ENCODE measurements around the gene MBIP. TPM values are rescaled to one million over a fixed set of nuclear protein-coding genes. Genes with fewer than 3 reads are reported as not detected.

MBIP gene
- total RNA-seq, 4 donors from 2014 or later = 18.7 to 33.4 (median 28.9) TPM

DNA sequence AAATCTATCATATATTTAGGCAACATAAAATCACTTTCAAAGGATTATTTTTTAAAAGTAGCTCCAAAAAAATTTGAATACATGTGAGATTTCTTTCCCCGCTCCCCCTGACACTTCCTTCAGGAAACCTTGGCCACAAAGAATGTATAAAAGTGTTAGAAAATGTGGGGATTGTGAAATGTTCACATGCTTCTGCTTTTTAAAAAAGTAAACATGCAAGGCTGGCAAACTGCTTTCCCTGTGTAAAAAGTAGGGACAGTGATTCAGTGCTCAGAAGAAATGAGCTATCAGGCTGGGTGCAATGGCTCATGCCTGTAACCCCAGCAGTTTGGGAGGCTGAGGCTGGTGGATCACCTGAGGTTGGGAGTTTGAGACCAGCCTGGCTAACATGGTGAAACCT lies 26.6 kb downstream of the MBIP start:
- H3K27ac ChIP-seq = no peak overlapping the region

DNA sequence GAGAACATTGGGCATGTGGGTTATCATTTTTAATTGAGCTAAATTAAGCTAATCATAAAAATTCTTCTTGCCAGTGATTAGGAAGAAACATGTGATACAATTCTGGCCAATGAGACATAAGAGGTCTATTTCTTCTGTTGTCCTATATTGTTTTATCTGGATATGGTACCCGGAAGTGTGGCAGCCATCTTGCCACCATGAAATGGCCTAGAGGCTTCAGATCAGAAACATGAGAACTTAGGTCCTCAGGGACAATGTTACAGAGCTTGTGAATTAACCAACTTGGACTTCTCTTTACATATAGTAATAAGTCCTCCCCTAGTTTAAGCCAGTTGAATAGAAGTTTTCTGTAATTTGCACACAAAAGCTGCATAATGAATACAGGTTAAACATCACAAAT lies 30.5 kb downstream of the MBIP start:
- Histone ChIP-seq H3K4me3 (no peak overlapping the region), H3K27ac (no peak overlapping the region), H3K4me1 (no peaks in the 10 kb centered on the region), H3K9me3 (no peaks in the 10 kb centered on the region), H3K36me3 (no peaks in the 10 kb centered on the region), H3K27me3 (no peaks in the 10 kb centered on the region)
- intact Hi-C loops (cut with DNase I; ENCODE audit: low total_unique reads) = no loop called here
- DNase-seq = no peak
- TF ChIP-seq POLR2A (IDR thresholded peaks at IDR 0.05) (no peak), CTCF (IDR thresholded peaks at IDR 0.05) (no peak)

More for the DNA sequence above, 26.6 kb downstream of the MBIP start:
- H3K27me3 ChIP-seq = no peaks in the 10 kb centered on the region
- intact Hi-C loops (cut with DNase I; ENCODE audit: low total_unique reads) = no loop called here
- H3K36me3 ChIP-seq = peaks cover 0 to 2% of the 10 kb centered on the region in 2 donors
- H3K4me1 ChIP-seq = no peaks in the 10 kb centered on the region
- no peak overlapping the region for H3K4me3 ChIP-seq
- H3K9me3 ChIP-seq = no peaks in the 10 kb centered on the region
- no peak for DNase-seq
- TF ChIP-seq POLR2A (IDR thresholded peaks at IDR 0.05) = no peak
- TF ChIP-seq CTCF (IDR thresholded peaks at IDR 0.05) = no peak

- H3K27ac ChIP-seq = no peak overlapping the region
- intact Hi-C loops (cut with DNase I; ENCODE audit: low total_unique reads) = no loop called here
- no peak for DNase-seq
- H3K4me3 ChIP-seq = no peak overlapping the region
- no peak for TF ChIP-seq POLR2A (IDR thresholded peaks at IDR 0.05)
- TF ChIP-seq CTCF (IDR thresholded peaks at IDR 0.05) = no peak
- no peaks in the 10 kb centered on the region for H3K27me3 ChIP-seq
- H3K36me3 ChIP-seq = no peaks in the 10 kb centered on the region
- no peaks in the 10 kb centered on the region for H3K9me3 ChIP-seq
- no peaks in the 10 kb centered on the region for H3K4me1 ChIP-seq
These were observed 31.9 kb downstream of the MBIP start for GRCh38 chr14:36288496-36288895.

DNA sequence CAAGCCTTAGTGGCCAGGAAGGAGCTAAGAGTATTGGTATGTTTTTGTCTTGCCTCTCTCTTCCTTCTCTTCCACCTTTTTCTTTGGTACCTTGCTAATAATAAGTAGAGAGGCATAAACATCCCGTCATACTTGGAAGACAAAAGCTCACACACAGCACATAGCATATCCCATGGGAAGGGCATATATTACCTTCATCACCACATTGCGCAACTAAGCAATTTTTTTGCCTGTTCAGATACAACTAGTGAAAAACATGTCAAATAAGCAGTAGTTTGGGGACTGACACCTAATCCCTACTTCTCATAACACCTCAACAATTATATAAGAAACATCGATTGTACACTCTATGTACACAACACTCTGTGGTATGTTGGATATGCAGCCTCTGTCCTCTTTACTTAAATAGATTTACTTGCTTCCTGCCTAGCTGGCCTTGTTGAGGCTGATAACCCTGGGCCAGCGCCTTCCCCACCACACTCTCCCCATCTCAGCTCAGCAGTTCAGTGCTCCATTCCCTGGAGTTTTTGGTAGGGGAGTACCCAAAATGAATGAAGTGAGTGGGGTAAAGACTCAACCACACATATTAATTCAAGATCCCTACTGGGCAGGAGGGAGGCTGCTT lies 35.4 kb downstream of the MBIP start:
- no peak overlapping the region for H3K4me3 ChIP-seq
- TF ChIP-seq POLR2A (IDR thresholded peaks at IDR 0.05) (no peak), CTCF (IDR thresholded peaks at IDR 0.05) (no peak)
- no peak overlapping the region for H3K27ac ChIP-seq
- no peaks in the 10 kb centered on the region for H3K9me3 ChIP-seq
- H3K4me1 ChIP-seq = no peaks in the 10 kb centered on the region
- intact Hi-C loops (cut with DNase I; ENCODE audit: low total_unique reads) = no loop called here
- H3K36me3 ChIP-seq = no peaks in the 10 kb centered on the region
- H3K27me3 ChIP-seq = no peaks in the 10 kb centered on the region
- DNase-seq = no peak

DNA sequence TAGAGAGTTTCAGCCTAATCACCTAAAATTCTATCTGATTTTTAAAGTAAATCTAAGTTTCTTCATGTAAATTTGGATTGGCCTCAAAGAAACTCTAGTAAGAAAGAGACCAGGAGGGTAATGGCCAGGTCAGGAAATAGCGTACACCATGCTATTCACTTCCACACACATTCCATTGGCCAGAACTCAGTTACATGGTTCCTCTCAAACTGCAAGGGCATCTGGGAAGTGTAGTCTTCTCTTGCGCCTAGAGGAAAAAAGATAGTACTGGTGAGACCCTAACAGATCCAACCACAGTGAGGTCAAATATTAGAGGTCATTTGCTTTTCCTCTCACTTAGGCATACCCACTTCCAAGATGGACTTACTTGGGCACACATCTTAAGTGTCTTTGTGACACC lies 39.1 kb downstream of the MBIP start:
- Histone ChIP-seq H3K27ac (no peak overlapping the region), H3K36me3 (no peaks in the 10 kb centered on the region), H3K4me1 (no peaks in the 10 kb centered on the region), H3K4me3 (no peak overlapping the region), H3K9me3 (no peaks in the 10 kb centered on the region), H3K27me3 (peaks cover 0 to 6% of the 10 kb centered on the region in 2 donors)
- intact Hi-C loops (cut with DNase I; ENCODE audit: low total_unique reads) = no loop called here
- no peak for TF ChIP-seq POLR2A (IDR thresholded peaks at IDR 0.05)
- no peak for TF ChIP-seq CTCF (IDR thresholded peaks at IDR 0.05)
- no peak for DNase-seq
